Pulmonary artery endothelial cell (primary cell): ENCODE data around the gene TEX9. TPM values are rescaled to one million over a fixed set of nuclear protein-coding genes. Genes with fewer than 3 reads are reported as not detected.
A peak's percentile ranks its signal among the peaks of the same experiment; 100 is the strongest.
"Not testable (repeated sequence)": the region's sequence is repeated elsewhere in the genome, so short reads cannot be mapped to it uniquely, and the experiment has no call there.

Source experiments
- DNase-seq: peaks from one replicate; pipeline ENCODE4 v3.0.0-alpha.2; 2011; ENCODE audit warnings: low read depth, low spot score
- total RNA-seq: library from RNA; depleted of rRNA; stranded (reverse); fragments of >200 nt; gene quantifications from 2 replicates; pipeline ENCODE4 v1.2.3, GENCODE V29; 2014

TEX9 gene
- total RNA-seq = 1.2 and 1.6 TPM in 2 replicates

GRCh38 chr15:56365075-56365711 is at the start of gene TEX9:
Gene TEX9, plus strand, starts transcription at chr15:56365426. Its CDS starts 25 bp downstream, at chr15:56365451.
- peak; percentile 7 for DNase-seq

GRCh38 chr15:56316561-56316960 is 48.7 kb upstream of the TEX9 start:
- DNase-seq = not testable (repeated sequence)

- DNase-seq = no peak
Measured at GRCh38 chr15:56320316-56320715, 44.9 kb upstream of the TEX9 start.

GRCh38 chr15:56320861-56321260 is 44.4 kb upstream of the TEX9 start:
- DNase-seq = no peak

- no peak for DNase-seq
Measured at GRCh38 chr15:56322444-56322843, 42.8 kb upstream of the TEX9 start.

GRCh38 chr15:56323435-56323834 is 41.8 kb upstream of the TEX9 start:
- no peak for DNase-seq

- DNase-seq = no peak
Measured at GRCh38 chr15:56325186-56325585, 40.0 kb upstream of the TEX9 start.

GRCh38 chr15:56327721-56328502 is 37.3 kb upstream of the TEX9 start:
- DNase-seq = no peak

GRCh38 chr15:56337084-56337725 is 28.0 kb upstream of the TEX9 start:
- no peak for DNase-seq

GRCh38 chr15:56339594-56339993 is 25.6 kb upstream of the TEX9 start:
- DNase-seq = no peak

GRCh38 chr15:56341201-56341600 is 24.0 kb upstream of the TEX9 start:
- DNase-seq = no peak

- DNase-seq = no peak
Measured at GRCh38 chr15:56342653-56343052, 22.6 kb upstream of the TEX9 start.

- DNase-seq = no peak
Measured at GRCh38 chr15:56343879-56344278, 21.3 kb upstream of the TEX9 start.

- no peak for DNase-seq
Measured at GRCh38 chr15:56344336-56344735, 20.9 kb upstream of the TEX9 start.

GRCh38 chr15:56346414-56346813 is 18.8 kb upstream of the TEX9 start:
- DNase-seq = no peak

GRCh38 chr15:56349554-56349953 is 15.7 kb upstream of the TEX9 start:
- DNase-seq = no peak

- no peak for DNase-seq
Measured at GRCh38 chr15:56351353-56351752, 13.9 kb upstream of the TEX9 start.

- no peak for DNase-seq
Measured at GRCh38 chr15:56351957-56352506, 13.2 kb upstream of the TEX9 start.

GRCh38 chr15:56353119-56353518 is 12.1 kb upstream of the TEX9 start:
- DNase-seq = no peak

GRCh38 chr15:56353740-56354139 is 11.5 kb upstream of the TEX9 start:
- no peak for DNase-seq

GRCh38 chr15:56356616-56357015 is 8.6 kb upstream of the TEX9 start:
- DNase-seq = no peak

- no peak for DNase-seq
Measured at GRCh38 chr15:56358604-56359003, 6.6 kb upstream of the TEX9 start.
